SKM-1 (cell line): Measurements from ENCODE around the gene PLCB1.

Source experiments
- DNase-seq: peaks from one replicate; lab custom pipeline; 2025; ENCODE audit not compliant: unreplicated experiment; lab: John Stamatoyannopoulos, UW

Gene PLCB1

GRCh38 chr20:8480597-8480996 is 348.5 kb downstream of the PLCB1 start:
- no peak for DNase-seq

DNA sequence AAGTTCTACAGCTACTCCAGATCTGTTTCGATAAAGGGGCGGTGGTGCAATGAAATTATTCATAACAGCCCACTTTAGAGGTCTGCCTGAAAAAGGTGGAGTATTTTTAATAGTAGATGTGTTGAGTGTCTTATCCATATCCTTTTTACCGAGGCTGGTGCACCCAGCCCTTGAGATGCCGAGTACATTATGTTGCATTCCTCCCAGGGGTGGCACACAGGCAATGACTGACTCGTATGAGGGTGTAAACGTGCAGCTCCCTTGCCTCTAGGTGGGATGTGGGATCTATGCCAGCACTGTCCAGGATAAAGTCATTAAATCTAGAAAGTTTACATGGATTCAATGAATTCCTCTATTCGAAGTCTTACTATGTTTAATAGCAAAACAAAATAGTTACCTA is 355.6 kb downstream of the PLCB1 start:
- no peak for DNase-seq

- no peak for DNase-seq
These were observed 357.2 kb downstream of the PLCB1 start for GRCh38 chr20:8489094-8489883.

GRCh38 chr20:8490076-8490830 is 358.2 kb downstream of the PLCB1 start:
- DNase-seq = no peak

- no peak for DNase-seq
These were observed 360.1 kb downstream of the PLCB1 start for GRCh38 chr20:8492173-8492572.

DNA sequence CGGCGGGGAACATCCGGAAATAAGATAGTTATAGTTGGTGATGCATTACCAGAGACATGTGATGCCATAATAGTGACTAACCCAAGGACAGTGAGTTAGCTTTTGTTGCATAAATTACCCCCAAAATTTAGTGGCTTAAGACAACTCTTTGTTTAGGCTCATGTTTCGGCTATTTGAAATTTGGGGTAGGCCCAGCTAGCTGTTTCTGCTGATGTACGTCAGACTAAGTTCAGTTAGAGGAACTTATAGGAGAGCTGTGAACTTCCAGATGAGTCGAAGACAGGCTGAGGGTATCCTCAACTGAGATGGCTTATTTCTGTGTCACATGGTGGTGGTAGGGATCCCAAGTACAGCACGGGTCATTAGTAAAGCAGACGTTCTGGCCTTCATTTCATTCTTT is 366.5 kb downstream of the PLCB1 start:
- DNase-seq = no peak

GRCh38 chr20:8504030-8504429 is 372.0 kb downstream of the PLCB1 start:
- no peak for DNase-seq

GRCh38 chr20:8505476-8506200 is 373.6 kb downstream of the PLCB1 start:
- no peak for DNase-seq

DNA sequence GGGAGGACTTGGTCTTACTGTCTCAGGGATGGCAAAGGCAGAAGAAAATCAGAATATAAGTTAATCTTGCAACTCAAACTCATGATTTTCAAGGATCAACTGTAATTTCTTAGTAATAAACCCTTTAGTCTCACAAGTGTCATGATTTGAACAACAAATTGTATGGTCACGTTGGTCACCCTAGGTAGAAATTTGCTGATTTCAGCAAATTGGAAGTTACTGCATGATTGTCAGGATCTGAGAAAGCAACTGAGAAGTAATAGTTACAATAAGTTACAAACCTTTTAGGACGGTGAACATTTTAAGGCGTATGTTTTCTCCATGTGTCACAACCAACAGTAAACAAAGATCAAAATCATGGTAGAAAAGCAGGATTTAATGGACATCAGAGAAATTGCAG is 375.2 kb downstream of the PLCB1 start:
- no peak for DNase-seq

DNA sequence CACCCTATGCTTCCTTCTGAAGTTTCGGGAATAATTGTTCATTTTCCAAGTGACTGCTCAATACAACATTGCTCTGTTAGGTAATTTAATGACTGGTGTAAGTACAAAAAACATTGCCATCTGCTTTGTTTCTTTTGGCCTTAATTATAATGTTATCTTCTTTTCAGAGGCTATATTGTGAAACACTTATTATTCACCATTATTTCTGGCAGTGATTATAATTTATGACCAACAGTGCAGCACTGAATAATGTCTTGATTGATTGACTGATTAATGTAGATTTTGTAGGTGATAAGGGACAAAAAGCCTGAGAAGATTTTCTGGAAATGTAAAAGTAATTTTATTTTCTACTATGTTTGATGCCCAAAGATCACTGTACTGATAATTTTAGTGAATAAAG is 377.7 kb downstream of the PLCB1 start:
- DNase-seq = no peak

GRCh38 chr20:8510808-8511207 is 378.7 kb downstream of the PLCB1 start:
- DNase-seq = no peak

- DNase-seq = no peak
These were observed 379.9 kb downstream of the PLCB1 start for GRCh38 chr20:8512003-8512402.

DNA sequence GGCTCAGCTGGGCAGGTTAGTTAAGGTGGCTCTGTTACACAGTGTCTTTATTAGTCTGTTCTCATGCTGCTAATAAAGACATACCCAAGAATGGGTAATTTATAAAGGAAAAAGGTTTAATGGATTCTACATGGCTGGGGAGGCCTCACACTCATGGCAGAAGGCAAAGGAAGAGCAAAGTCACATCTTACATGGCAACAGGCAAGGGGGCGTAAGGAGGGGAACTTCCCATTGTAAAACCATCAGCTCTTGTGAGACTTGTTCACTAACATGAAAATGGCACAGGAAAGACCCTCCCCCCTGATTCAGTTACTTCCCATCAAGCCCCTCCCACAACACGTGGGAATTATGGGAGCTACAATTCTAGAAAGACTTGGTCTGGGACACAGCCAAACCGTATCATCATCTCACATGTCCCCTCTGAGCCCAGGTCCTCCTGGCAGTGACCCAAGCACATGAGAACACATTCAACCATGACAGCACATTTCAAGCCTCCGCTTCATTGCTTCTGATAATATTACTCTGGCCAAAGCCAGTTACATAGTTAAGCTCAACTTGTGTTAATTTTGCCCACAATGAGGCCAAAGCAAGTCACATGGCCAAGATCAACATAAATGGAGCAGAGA is 383.9 kb downstream of the PLCB1 start:
- DNase-seq = no peak

DNA sequence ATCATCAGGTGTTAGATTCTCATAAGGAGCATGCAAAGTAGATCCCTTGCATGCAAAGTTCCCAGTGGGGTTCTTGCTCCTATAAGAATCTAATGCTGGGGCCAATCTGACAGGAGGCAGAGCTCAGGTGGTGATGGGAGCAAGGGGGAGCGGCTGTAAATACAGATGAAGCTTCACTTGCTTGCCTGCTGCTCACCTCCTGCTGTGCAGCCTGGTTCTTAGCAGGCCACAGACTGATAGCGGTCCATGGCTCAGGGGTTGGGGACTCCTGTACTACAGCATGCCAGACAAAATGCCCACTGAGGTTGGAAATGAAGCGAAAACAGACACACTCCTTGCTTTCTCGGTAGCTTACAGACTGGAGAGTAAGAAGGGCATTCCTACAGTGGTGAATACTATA is 386.8 kb downstream of the PLCB1 start:
- DNase-seq = no peak

DNA sequence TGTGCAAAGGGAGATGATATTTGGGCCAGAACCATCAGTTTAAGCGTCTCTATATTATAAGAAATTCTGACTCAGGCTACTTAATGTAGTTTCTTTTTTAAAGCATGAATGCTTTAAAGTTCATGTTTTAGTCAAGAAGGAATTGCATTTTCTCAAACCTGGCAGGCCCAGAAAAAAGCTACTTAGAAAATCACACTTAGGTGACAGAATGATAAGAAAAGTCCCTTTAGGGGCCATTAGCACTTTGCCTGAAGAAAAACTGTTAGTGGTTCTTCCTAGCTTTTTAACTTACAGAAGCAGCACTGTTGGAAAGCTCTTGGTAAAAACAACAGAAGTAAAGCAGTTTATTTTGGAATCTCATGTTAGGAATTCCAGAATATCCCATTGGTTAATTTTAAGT is 387.8 kb downstream of the PLCB1 start:
- DNase-seq = no peak

DNA sequence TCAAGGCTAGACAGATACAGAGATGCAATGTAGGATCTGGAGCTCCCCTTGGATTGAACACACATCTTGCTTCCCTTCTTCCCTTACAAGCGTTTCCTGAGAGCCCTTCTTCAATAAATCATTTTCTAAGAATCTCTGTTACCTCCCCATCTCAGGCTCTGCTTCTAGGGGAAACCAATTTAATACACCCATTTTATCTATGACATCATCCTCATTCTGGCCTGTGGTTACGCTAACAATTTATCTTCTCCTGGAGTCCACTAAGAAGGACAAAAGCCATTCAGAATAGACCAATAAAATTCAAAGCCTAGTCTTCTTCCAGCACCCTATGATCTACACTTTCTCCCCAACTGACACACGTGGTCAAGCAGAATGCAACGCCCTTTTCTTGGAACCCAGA is 390.1 kb downstream of the PLCB1 start:
- DNase-seq = no peak

GRCh38 chr20:8523684-8524083 is 391.6 kb downstream of the PLCB1 start:
- no peak for DNase-seq

GRCh38 chr20:8524101-8525016 is 392.3 kb downstream of the PLCB1 start:
- no peak for DNase-seq

DNA sequence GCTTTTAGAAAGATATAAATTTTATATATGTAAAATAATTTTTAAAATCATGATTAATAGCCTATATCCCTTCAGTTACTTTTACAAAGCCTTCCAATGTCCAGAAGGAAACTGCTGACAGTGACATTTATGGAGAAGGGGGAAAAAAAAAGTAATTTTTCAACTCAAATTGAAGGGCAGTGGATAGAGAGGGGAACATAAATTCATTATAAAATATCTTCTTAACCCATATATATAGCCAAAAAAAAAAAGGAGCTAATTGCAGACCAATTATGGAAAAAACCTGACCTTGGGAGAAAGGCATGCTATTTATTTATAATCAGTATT is 392.9 kb downstream of the PLCB1 start:
- no peak for DNase-seq

- DNase-seq = no peak
These were observed 394.5 kb downstream of the PLCB1 start for GRCh38 chr20:8526610-8527009.
